ENCODE measurements around the gene AUTS2. TPM values are rescaled to one million over a fixed set of nuclear protein-coding genes. Genes with fewer than 3 reads are reported as not detected.

The AUTS2 gene
- total and polyA plus RNA-seq, 10 of the 15 experiments (the other 5 are each of a cell fraction or from before 2014, with no cell fraction given) = 6.4 to 55.6 (median 21.6) TPM

- TF ChIP-seq CUX1 (IDR thresholded peaks at IDR 0.05; ENCODE audit: insufficient replicate concordance, low read depth, low read length) (no peak), BMI1 (IDR thresholded peaks at IDR 0.05; ENCODE audit: borderline replicate concordance) (no peak), FOXM1 (IDR thresholded peaks at IDR 0.05; ENCODE audit: low read depth, low read length) (no peak), NR2F1 (conservative IDR thresholded peaks at IDR 0.05) (no peak)
These were observed 861.3 kb downstream of the AUTS2 start (continued) for GRCh38 chr7:70459546-70459945.

GRCh38 chr7:70460071-70460470 lies 861.8 kb downstream of the AUTS2 start:
- intact Hi-C loops (cut with micrococcal nuclease; ENCODE audit: unreplicated experiment) (no loop called here), in situ Hi-C loops (cut with MboI) (no loop called here)
- SMC1A ChIA-PET (ENCODE audit: uncharacterized antibody, unreplicated experiment) = no interaction called here
- H3K79me2 ChIP-seq (ENCODE audit: control insufficient read depth, insufficient read depth, low read length) = no peaks in the 10 kb centered on the region
- no peak for DNase-seq (ENCODE audit: low read depth, low spot score)
- no peak for ATAC-seq
- no peak overlapping the region for H3K4me3 ChIP-seq
- no peaks in the 10 kb centered on the region for H3K27me3 ChIP-seq (replicated peaks in 1 of 2; ENCODE audit: control insufficient read depth in 2 of 2, insufficient read depth in 2 of 2, low read length in 1 of 2)
- H3K4me2 ChIP-seq (ENCODE audit: control insufficient read depth, insufficient read depth) = no peak overlapping the region
- BruUV-seq (replicated peaks) = no TSS peak
- POLR2A ChIA-PET = no interaction called here
- FAIRE-seq = no peak
- peaks cover 10% of the 10 kb centered on the region for H3K4me1 ChIP-seq (ENCODE audit: control insufficient read depth, insufficient read depth, low read length)
- H2AFZ ChIP-seq (ENCODE audit: control insufficient read depth, low read depth, low read length) = no peak overlapping the region
- RAD21 ChIA-PET (ENCODE audit: unreplicated experiment) = no interaction called here
- WGBS (ENCODE audit: insufficient coverage, insufficient replicate concordance, low lambda C conversion rate, missing lambda C conversion rate) = 72% methylated on average over 8 of the region's 10 CpGs
- CTCF ChIA-PET = no interaction called here
- H4K20me1 ChIP-seq (ENCODE audit: control insufficient read depth, insufficient read depth) = no peaks in the 10 kb centered on the region
- no peak overlapping the region for H3K27ac ChIP-seq (ENCODE audit: control insufficient read depth, insufficient read depth)
- no peak overlapping the region for H3K9ac ChIP-seq (ENCODE audit: control insufficient read depth, insufficient read depth, low read length)
- H3K9me3 ChIP-seq (replicated peaks; ENCODE audit: control insufficient read depth, insufficient read depth, low read length) = no peaks in the 10 kb centered on the region
- no peak for TF ChIP-seq IKZF1 (conservative IDR thresholded peaks at IDR 0.05)
- no peak for TF ChIP-seq PAX5 (IDR thresholded peaks at IDR 0.05; ENCODE audit: borderline replicate concordance, low read depth, low read length)
- no peak for TF ChIP-seq GATAD2B (conservative IDR thresholded peaks at IDR 0.05; ENCODE audit: low read depth)
- no peak for TF ChIP-seq PBX3 (IDR thresholded peaks at IDR 0.05; ENCODE audit: insufficient replicate concordance, low read depth, low read length)
- TF ChIP-seq ZNF24 (IDR thresholded peaks at IDR 0.05) = no peak
- TF ChIP-seq EP300 (IDR thresholded peaks at IDR 0.05; ENCODE audit: borderline replicate concordance in 1 of 2, control insufficient read depth in 1 of 2, low read depth in 2 of 2, low read length in 2 of 2) = no peak
- TF ChIP-seq ETV6 (conservative IDR thresholded peaks at IDR 0.05 in 1 of 2, IDR thresholded peaks at IDR 0.05 in 1 of 2; ENCODE audit: borderline replicate concordance in 1 of 2, low read depth in 1 of 2) = no peak
- no peak for TF ChIP-seq BRCA1 (IDR thresholded peaks at IDR 0.05; ENCODE audit: low read depth, low read length)
- TF ChIP-seq BACH1 (IDR thresholded peaks at IDR 0.05; ENCODE audit: borderline replicate concordance) = no peak
- no peak for TF ChIP-seq IRF5 (IDR thresholded peaks at IDR 0.05; ENCODE audit: borderline replicate concordance)
- TF ChIP-seq ATF7 (IDR thresholded peaks at IDR 0.05; ENCODE audit: low read depth) = no peak
- H3K36me3 ChIP-seq (ENCODE audit: control insufficient read depth in 2 of 2, insufficient read depth in 2 of 2, low read length in 1 of 2) = peaks cover 0 to 2% of the 10 kb centered on the region in 2 experiments; a peak in 2 of 4 replicates

Measured in GM12878 (cell line).